Hippocampal formation (tissue), 2 donors: ENCODE data around the gene ANKRD12.
A peak's percentile ranks its signal among the peaks of the same experiment; 100 is the strongest.

ENCODE experiments used
- DNase-seq, 2 donors: peaks; one replicate each; lab custom pipeline; 2025; lab: John Stamatoyannopoulos, UW

The ANKRD12 gene

DNA sequence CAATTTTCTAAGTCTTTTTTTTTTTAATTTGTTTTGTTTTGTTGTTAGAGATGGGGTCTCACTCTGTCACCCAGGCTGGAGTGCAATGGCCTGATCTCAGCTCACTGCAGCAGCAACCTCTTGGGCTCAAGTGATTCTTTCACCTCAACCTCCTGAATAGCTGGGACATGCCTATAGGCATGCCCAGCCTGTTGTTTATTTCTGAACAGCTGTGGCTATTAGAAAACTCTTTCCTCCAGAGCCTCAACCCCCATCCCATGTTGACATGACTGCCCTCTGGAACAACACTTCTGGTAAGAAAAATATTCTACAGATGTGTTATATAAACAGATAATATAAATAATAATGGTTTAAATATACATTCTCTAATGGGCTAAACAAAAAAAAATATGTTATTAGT lies 153.6 kb downstream of the ANKRD12 start:
- DNase-seq, result no peak

DNA sequence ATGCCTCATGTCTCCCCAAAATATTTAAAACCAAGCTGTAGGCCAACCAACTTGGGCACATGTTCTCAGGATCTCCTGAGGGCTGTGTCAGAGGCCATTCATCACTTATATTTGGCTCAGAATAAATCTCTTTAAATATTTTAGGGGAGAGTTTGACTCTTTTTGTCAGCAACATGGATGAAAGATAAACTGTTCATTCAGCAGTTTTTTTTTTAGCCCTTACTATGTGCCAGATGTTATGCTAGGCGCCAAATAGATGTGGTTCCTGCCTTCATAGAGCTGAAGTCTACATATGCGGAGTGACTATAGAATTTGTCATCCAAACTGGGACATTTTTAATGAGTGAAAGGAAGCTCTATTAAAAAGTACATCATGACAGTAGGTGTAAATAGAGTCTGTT lies 155.5 kb downstream of the ANKRD12 start:
- DNase-seq, result no peak

DNA sequence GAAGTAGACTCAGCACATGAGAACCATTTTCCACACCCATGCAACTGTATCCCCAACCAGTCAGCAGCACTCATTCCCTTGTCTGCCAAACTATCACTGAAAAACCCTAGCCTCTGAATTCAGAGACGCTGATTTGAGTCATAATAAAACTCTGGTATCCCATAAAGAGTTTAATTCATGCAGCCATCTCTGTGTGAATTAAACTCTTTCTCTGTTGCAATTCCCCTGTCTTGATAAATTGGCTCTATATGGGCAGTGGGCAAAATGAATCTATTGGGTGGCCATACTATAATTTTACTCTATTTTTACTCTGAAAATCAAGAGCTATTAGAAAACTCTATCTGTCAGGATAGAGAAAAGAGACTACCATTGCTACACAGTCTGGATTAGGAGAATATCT lies 157.4 kb downstream of the ANKRD12 start:
- no peak for DNase-seq

DNA sequence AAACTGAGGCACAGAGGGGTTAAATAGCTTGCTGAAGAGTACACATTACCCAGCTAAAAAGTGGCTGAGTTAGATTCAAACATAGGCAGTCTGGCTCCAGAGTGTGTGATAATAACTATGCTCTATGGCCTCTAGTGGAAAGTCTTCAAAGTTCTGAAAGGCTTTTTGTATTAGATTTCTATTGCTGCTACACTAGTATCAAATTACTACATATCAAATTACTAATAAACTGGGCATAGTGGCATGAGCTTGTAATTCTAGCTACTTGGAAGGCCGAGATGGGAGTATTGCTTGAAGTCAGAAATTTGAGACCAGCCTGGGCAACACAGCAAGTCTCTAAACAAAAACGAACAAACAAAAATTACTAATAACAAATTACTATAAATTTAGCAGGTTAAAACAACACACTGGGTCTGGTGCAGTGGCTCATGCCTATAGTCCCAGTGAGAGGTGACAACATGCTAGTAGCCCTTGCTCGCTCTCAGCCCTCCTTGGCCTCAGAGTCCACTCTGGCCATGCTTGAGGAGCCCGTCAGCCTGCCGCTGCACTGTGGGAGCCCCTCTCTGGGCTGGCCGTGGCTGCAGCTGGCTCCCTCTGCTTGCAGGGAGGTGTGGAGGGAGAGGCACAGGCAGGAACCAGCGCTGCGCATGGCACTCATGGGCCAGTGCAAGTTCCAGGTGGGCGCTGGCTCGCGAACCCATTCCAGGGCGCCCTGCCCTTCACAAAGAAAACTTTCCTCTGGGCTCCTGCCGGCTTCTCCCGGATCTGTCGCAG lies 159.8 kb downstream of the ANKRD12 start:
- no peak for DNase-seq

DNA sequence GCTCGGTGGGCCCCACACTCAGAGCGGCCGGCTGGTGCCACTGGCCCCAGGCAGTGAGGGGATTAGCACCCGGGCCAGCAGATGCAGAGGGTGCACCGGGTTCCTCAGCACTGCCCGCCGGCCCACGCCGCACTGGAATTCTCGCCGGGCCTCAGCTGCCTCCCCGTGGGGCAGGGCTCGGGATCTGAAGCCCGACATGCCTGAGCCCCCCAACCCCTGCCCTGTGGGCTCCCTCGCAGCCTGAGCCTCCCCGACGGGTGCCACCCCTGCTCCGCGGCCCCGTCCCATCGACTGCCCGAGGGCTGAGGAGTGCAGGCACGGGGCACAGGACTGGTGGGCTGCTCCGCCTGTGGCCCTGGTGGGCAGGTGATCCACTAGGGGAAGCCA lies 160.4 kb downstream of the ANKRD12 start:
- DNase-seq, result no peak

DNA sequence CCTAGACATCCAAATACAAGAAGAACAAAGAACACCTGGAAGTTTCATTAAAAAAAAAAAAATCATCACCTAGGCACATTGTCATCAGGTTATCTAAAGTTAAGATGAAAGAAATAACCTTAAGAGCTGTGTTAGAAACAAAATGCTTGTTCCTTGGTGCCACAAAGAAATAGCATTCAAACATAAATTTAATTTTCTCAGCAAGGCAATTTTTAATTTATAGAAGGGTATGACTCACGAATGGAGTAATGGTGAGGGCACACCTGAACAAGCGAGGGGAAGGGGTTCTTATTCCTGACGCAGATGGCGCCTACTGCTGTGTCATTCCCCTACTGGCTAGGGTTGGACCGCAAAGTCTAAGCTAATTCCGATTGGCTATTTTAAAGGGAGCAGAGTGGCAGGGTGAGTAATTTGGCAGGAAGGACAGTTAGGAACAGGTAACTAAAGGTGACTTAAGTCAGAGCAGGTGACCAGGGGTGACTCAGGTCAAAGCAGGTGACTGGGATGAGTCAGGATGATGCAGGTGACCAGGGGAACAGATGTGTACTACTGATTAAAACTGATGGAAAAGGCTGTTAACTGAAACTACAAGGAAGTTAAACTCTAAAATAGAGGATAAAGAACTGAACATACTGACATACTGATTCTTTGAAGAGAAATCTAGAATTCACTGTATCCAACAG lies 167.9 kb downstream of the ANKRD12 start:
- DNase-seq, result no peak

DNA sequence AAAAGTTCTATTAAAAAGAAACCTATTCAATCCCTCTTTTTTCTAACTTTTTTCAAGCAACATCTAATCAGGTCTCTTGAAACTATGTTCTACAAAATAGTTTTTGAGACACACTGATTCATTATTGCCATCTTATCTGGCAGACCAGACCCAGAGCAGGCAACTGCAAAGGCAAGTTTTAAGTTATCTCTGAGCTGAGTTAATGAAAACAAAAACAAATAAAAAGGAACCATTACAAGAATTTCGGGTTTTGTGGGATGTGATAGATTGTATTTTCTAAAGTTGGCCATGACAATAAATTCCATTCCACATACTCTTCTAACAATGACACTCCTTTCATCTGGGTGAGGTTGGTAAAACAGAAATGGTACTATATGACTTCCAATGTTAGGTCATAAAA lies 182.8 kb downstream of the ANKRD12 start:
- no peak for DNase-seq

DNA sequence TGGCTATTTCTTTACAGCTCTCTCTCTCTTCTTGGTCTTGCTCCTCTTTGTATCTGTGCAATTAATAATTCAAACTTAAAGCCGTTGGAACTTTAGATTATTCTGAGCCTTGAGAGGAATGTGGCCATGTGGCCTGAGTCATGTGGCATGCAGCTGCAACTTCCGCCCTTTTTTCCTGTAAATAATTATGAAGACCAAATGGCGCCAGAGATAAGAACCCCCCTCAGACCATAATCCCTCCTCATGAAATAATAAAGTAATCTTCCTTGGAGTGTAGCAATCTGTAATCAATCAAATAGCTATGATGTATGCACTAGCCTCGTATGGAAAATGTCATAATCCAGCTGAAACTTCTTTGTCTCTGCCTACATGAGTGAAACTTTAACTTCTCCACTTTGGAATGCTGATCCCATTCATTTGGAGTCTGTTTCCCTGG lies 184.5 kb downstream of the ANKRD12 start:
- no peak for DNase-seq

DNA sequence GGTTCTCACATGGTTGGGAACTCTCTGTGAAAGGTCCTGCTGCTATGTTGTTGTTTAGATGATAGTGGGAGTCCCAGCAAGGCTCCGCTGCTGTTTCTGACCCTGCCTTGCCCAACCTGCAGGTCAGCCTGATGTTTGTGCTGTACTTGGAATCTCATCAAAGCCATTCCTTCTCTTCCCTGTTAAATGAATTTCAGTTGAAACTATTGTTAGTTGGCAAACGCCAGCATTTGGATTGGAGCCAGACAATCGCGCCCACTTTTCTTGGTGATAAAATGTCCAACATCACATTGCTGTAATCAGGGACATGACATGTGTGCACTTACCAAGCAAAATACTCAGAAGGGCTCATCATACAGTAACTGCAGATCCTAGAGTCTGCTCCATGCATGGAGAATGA lies 185.2 kb downstream of the ANKRD12 start:
- no peak for DNase-seq

DNA sequence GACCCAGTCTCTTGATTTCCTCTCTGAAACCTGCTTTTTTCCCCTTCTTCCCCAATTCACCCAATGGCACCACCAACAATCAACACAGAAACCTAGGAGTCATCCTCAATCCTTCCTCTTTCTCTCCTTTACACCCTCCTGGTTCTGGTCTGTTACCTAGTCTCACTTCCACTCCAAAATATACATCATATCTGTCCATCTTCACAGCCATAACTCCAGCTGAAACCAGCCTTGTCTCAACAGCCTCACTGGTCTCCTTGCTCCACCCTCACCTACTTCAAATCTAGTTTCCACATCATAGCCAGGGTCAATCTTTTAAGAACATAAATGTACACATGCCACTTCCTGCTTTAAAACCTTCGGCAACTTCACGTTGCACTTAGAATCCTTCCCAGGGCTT lies 186.2 kb downstream of the ANKRD12 start:
- no peak for DNase-seq

DNA sequence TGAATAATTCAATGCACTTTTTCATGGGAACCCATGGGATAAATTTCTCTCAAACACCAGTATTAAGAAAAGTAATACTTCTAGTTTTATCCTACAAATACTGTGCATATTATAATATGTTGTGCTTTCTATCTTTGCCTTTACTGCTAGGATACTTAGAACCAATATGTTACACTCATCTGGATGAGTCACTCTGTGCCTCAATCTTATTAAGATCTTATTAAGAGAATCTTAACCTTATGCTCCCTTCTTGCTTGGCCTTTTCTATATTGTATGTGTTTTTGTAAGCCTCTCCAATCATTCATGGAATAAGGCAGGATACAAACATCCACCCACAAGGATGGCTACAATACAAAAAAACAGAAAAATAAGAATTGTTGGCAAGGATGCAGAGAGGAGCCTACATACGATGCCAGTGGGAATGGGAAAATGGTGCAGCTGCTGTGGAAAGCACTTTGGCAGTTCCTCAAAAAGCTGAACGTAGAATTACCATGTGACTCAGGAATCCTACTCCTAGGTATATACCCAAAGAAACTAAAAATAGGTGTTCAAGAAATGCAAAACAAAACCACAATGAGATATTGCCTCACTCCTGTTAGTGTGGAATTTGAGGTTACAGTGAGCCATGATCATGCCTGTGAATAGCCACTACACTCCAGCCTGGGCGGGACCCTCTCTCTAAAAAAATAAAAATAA lies 187.3 kb downstream of the ANKRD12 start:
- DNase-seq, result no peak

DNA sequence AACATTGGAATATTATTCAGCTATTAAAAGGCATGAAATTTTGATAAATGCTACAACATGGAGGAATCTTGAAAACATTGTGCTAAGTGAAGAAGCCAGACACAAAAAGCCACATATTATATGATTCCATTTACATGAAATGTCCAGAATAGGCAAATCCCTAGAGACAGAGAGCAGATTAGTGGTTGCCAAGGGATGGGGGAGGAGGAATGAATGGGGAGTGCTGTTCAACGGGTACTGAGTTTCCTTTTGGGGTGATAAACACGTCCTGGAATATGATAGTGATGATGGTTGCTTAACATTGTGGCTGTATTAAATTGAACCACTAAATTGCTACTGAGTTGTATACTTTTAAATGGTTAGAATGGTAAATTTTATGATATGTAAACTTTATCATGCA lies 189.1 kb downstream of the ANKRD12 start:
- no peak for DNase-seq

DNA sequence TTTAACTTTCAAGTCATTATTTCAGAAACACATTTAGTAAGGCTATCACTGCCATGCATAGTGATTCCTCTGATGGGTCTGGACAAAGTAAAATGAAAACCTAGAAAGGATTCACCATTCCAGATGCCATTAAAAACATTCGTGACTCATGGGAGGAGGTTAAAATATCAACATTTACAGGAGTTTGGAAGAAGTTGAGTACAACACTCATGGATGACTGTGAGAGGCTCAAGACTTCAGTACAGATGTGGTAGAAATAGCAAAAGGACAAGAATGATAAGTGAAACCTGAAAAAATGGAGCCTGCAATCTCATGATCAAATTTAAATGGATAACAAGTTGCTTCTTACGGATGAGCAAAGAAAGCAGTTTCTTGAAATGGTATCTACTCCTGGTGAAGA lies 192.2 kb downstream of the ANKRD12 start:
- DNase-seq, result no peak

DNA sequence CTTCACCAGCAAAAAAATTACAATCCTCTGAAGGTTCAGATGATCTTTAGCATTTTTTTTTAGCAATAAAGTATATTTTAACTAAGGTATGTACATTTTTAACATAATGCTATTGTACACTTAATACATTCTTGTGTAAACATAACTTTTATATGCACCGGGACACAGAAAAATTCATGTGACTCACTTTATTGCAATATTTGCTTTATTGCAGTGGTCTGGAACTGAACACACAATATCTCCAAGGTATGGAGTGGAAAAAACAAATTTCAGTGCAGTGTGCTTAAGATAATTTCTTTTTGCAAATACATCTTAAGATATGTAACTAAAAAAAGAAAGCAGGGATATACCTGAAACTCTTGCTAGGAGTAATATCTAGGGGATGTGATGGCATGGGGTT lies 192.9 kb downstream of the ANKRD12 start:
- no peak for DNase-seq

DNA sequence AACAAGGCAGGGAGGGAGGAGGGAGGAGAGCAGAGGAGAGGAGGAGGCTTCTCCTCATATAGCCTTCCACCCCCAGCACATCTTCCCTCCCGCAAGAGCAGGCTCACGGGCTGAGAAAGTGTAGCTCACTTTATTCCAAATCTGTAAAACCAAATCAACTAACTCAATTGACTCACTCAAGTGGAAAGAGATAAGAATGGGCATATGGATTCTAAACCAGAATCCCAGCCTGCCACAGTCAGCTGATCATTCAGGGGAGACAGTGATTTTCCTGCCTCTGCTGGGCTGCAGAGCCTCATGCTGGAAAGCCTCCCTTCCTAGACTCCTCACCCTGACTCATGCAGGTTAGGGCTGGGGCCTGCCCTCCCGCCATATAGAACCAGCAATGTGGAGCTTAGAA lies 193.8 kb downstream of the ANKRD12 start:
- DNase-seq, result no peak

DNA sequence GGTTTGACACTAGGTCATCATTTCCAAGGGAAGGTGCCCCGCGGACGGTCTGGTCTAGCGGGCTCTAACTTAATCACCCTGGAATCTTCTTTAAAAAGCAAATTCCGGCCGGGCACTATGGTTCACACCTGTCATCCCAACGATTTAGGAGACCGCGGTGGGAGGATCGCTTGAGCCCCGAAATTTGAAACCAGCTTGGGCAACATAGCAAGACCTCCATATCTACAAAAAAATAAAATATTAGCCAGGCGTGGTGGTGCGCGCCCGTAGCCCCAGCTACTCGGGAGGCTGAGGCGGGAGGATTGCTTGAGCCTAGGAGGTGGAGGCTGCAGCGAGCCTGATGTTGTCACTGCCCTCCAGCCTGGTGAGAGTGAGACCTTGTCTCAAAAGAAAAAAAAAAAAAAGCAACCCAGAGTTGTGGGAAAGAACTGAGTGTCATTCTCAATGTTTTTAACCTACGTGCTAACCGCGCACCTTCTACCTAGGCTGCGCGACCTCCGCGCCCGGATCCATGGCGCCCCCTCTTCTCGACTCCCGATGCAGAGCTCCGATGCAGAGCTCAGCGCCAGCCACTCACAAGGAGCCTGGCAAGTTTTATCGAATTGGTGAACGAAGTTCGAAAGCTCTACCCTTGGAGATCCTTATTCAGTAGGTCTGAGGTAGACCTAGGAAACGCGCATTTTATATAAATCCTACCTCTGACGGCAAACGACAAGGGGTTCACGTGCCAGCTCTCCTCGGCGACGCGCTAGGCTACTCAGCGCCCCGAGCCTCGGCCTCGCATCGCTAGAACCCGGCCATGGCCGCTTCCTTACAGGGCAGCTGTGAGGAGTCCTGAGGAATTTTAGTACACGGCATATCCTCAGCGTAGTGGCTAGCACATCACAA lies 197.1 kb downstream of the ANKRD12 start:
- DNase-seq, result peak in 1 of 2 donors; percentile 36

DNA sequence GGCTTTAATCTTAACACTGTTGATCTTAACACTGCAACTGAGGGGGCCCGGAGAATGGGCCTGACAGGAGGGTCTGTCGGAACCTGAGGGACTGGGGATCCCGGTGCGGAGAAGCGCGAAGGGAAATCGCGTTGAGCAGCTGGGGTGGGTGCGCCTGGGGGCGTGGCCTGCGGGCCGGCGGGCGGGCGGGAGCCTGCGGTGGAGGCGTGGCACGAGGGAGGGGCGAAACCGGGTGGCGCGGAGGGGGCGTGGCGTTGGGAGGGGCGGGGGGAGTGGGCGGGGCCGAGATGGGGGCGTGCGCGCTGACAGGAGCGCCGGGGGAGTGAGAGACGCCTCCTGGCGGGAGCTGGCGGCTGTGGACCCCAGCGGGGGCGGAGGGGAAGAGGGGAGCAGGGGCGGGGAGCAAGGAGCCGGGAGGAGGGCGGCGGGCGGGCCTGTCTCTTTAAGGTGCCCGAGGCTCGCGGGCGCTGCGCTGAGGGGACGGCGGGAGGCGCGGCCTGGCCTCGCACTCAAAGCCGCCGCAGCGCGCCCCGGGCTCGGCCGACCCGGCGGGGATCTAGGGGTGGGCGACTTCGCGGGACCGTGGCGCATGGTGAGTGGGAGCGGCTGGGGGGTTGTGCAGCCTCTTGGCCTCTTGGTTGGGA lies 197.9 kb downstream of the ANKRD12 start, which contains the start of gene TWSG1:
Gene TWSG1 (plus strand): TSS at position 445 of the 644 bp plus-strand sequence. CDS start 2,457 bp downstream, outside the sequence.
- peak; percentile 85 to 95 for DNase-seq

DNA sequence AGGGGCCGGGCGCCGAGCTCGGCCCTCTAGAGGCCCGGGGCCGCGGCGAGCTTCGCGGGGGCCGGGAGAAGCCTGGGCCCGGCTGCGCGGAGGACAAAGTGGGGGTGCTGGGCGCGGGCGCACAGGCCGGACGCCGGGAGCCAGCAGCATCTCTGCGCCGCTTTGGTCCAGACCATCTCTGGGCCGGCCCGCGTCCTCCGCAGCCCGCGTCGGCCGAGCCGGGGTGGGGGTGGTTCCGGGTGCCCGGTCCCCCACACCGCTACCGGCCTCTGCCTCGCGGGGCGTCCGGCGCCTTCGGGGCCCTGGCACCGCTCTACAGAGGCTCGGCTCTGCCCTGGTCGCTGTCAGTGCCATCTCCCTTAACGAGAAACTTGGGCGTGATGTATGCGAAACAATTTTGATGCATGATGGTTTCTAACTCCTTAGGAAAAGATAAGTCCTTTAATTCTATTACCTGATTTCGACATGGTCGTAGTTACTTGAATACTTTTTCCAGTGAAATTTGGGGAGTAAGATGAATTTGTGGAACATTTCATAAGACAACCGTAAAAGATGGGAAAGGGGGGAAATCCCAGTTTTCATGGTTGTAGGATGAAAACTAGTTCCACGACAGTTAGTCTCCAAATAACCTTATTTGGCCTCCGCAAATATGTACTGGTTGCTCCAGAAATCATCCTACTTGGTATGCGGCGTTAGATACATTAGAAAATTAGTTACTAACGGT lies 198.6 kb downstream of the ANKRD12 start:
- DNase-seq, result peak in 1 of 2 donors; percentile 66
